WI38 (cell line): Measurements from ENCODE around the gene HNRNPC.
"Not testable (repeated sequence)": the region's sequence is repeated elsewhere in the genome, so short reads cannot be mapped to it uniquely, and the experiment has no call there.

Experiments
- H3K4me3 ChIP-seq: 2 replicates; pipeline ENCODE4 v1.5.1; 2011; ENCODE audit warnings: low read depth, mild to moderate bottlenecking, control low read depth, low read length
- CTCF ChIP-seq: IDR thresholded peaks from 2 replicates; pipeline ENCODE4 v1.5.1; 2012; ENCODE audit warnings: low read depth, mild to moderate bottlenecking, control low read depth, low read length

HNRNPC gene

GRCh38 chr14:21215130-21215878 lies 53.9 kb downstream of the HNRNPC start:
- no peak for TF ChIP-seq CTCF
- no peak overlapping the region for H3K4me3 ChIP-seq

GRCh38 chr14:21213652-21214051 lies 55.6 kb downstream of the HNRNPC start:
- H3K4me3 ChIP-seq, result no peak overlapping the region
- TF ChIP-seq CTCF, result no peak

GRCh38 chr14:21212824-21213223 lies 56.4 kb downstream of the HNRNPC start:
- not testable (repeated sequence) for H3K4me3 ChIP-seq

- no peak overlapping the region for H3K4me3 ChIP-seq
- no peak for TF ChIP-seq CTCF
These were observed 57.7 kb downstream of the HNRNPC start for GRCh38 chr14:21211509-21211908.

- no peak overlapping the region for H3K4me3 ChIP-seq
- TF ChIP-seq CTCF, result no peak
These were observed 59.2 kb downstream of the HNRNPC start for GRCh38 chr14:21210023-21210422.

- TF ChIP-seq CTCF, result no peak
- H3K4me3 ChIP-seq, result no peak overlapping the region
These were observed 60.1 kb downstream of the HNRNPC start for GRCh38 chr14:21209185-21209584.

- TF ChIP-seq CTCF, result no peak
- H3K4me3 ChIP-seq, result no peak overlapping the region
These were observed 60.7 kb downstream of the HNRNPC start for GRCh38 chr14:21208554-21208953.
